Peyer's patch (tissue), 4 donors: Measurements from ENCODE around the gene EVA1A.

Source experiments
- CTCF ChIP-seq, 6 experiments: fragments of 450-650 bp in 4 of 6; fragments of 200-600 bp in 2 of 6; sonication (generic) in 1 of 6; IDR thresholded peaks; one replicate each; pipeline ENCODE4 v1.5.1; 2017 to 2019; ENCODE audit warnings: antibody characterized with exemption in 6 of 6, mild to moderate bottlenecking in 3 of 6, moderate library complexity in 1 of 6
- POLR2A ChIP-seq, 2 donors: fragments of 450-650 bp; IDR thresholded peaks; one replicate each; pipeline ENCODE4 v1.5.1; 2017; ENCODE audit warnings: antibody characterized with exemption in 2 of 2, mild to moderate bottlenecking in 2 of 2, moderate library complexity in 2 of 2

DNA sequence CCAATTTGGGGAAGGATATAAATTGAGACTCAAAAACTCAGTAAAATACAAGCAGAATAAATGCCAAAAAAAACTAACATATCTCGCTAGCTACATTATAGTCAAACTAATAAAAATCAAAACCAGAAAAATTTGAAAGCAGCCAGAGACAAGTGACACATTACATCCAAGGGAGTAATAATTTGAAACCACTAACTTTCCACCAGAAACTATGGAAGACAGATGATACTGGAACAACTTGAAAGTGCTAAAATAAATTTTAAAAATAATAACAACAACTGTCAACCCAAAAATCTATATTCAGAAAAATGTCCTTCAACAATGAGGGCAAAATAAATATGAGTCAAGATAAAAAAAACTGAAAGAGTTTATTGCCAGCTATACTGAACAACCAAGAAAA, 110.7 kb downstream of the EVA1A start:
- no peak for TF ChIP-seq CTCF (IDR thresholded peaks at IDR 0.05)
- no peak for TF ChIP-seq POLR2A (IDR thresholded peaks at IDR 0.05)
